HG03565 (cell line): ENCODE results near the gene IL5RA.

Experiments used
- ATAC-seq: cut with Tn5 transposase; IDR thresholded peaks from one replicate; pipeline ENCODE4 v1.9.1; 2021; ENCODE audit warnings: mild to moderate bottlenecking, moderate library complexity; ENCODE audit not compliant: unreplicated experiment

IL5RA gene

GRCh38 chr3:3069723-3070122, 40.5 kb downstream of the IL5RA start:
- no peak for ATAC-seq

- no peak for ATAC-seq
Measured at GRCh38 chr3:3068358-3068881, 41.8 kb downstream of the IL5RA start.

- ATAC-seq: no peak
Measured at GRCh38 chr3:3066910-3067309, 43.3 kb downstream of the IL5RA start.

GRCh38 chr3:3066378-3066777, 43.8 kb downstream of the IL5RA start:
- peak; percentile 76 for ATAC-seq

GRCh38 chr3:3065876-3066275, 44.3 kb downstream of the IL5RA start:
- ATAC-seq: no peak

GRCh38 chr3:3064297-3064696, 45.9 kb downstream of the IL5RA start:
- no peak for ATAC-seq

GRCh38 chr3:3059645-3060044, 50.5 kb downstream of the IL5RA start:
- no peak for ATAC-seq

GRCh38 chr3:3053974-3054373, 56.2 kb downstream of the IL5RA start:
- no peak for ATAC-seq

- no peak for ATAC-seq
Measured at GRCh38 chr3:3038201-3038991, 71.8 kb downstream of the IL5RA start.

GRCh38 chr3:3037156-3037555, 73.0 kb downstream of the IL5RA start:
- no peak for ATAC-seq

GRCh38 chr3:3031326-3031725, 78.8 kb downstream of the IL5RA start:
- ATAC-seq: no peak

- ATAC-seq: peak; percentile 94
Measured at GRCh38 chr3:3027976-3028567, 82.1 kb downstream of the IL5RA start.

- ATAC-seq: no peak
Measured at GRCh38 chr3:3023111-3023745, 86.9 kb downstream of the IL5RA start.

- ATAC-seq: no peak
Measured at GRCh38 chr3:3020209-3020608, 90.0 kb downstream of the IL5RA start.
